ENCODE results near the gene ARHGAP31.

Gene ARHGAP31

DNA sequence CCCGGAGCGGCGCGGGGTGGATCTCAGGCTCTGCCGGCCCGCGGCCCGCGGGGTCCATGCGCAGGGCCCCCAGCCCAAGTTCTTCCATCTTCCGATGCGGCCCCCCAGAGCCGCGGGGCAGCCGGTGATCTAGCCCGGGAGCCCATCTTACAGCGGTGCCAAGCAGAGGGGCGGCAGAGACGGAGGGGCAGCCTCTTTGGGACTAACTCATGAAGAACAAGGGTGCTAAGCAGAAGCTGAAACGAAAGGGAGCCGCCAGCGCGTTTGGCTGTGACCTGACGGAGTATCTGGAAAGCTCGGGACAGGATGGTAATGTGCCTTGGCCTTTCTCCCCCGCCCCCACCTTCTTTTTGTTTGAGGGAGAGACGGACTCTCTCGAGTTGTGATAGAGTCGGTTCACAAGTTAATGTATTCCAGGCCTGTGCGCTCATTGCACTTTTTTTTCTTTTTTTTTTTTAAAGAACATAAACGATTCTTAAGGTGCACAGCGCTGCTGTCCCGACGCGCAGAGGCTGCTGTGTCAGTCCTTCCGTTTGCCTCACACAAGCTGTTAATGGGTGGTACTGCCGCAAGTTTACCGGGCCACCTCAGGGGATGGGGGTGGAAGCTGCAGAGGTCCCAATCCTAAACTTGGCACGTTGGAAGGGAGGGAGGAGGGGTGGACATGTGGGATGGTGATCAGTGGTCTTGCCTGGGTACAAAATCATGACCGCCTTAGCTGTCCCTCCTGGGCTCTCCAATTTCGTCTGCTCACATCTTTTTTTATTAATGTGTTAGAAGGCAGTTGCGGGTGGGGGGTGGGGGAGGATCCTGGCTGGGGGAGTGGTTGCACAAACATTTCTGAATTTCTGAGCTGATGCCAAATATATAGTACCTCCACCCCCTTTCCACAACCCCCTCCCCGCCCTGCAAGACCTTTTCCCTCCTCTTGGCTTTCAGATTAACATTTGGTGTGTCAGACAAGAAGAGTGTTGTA, 801 bp downstream of the ARHGAP31 start:
- TF ChIP-seq, protein P1, sequence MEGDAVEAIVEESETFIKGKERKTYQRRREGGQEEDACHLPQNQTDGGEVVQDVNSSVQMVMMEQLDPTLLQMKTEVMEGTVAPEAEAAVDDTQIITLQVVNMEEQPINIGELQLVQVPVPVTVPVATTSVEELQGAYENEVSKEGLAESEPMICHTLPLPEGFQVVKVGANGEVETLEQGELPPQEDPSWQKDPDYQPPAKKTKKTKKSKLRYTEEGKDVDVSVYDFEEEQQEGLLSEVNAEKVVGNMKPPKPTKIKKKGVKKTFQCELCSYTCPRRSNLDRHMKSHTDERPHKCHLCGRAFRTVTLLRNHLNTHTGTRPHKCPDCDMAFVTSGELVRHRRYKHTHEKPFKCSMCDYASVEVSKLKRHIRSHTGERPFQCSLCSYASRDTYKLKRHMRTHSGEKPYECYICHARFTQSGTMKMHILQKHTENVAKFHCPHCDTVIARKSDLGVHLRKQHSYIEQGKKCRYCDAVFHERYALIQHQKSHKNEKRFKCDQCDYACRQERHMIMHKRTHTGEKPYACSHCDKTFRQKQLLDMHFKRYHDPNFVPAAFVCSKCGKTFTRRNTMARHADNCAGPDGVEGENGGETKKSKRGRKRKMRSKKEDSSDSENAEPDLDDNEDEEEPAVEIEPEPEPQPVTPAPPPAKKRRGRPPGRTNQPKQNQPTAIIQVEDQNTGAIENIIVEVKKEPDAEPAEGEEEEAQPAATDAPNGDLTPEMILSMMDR (IDR thresholded peaks at IDR 0.05; ENCODE audit: low read depth, low read length, missing control alignments) = no peak
- in situ Hi-C loops (cut with HindIII; ENCODE audit: low sequenced_read_pairs) = loop anchor here (5.0 kb wide), 1 partner anchor 57 kb away; no protein-coding TSS in a partner anchor
- DNase-seq (ENCODE audit: low read depth) = no peak

GRCh38 chr3:119295816-119296726, 1.9 kb downstream of the ARHGAP31 start:
- in situ Hi-C loops (cut with HindIII; ENCODE audit: low sequenced_read_pairs) = loop anchor here (5.0 kb wide), 1 partner anchor 56 kb away; no protein-coding TSS in a partner anchor
- TF ChIP-seq, protein P1 (IDR thresholded peaks at IDR 0.05; ENCODE audit: low read depth, low read length, missing control alignments) = no peak
- DNase-seq (ENCODE audit: low read depth) = peak; percentile 50
- H3K4me3 ChIP-seq (ENCODE audit: low read depth, low read length) = peak overlapping the region; percentile 80

More for the DNA sequence above, 801 bp downstream of the ARHGAP31 start:
- peak overlapping the region; percentile 80 for H3K4me3 ChIP-seq (ENCODE audit: low read depth, low read length)

- peak overlapping the region; percentile 80 for H3K4me3 ChIP-seq (ENCODE audit: low read depth, low read length)
- DNase-seq (ENCODE audit: low read depth) = no peak
- in situ Hi-C loops (cut with HindIII; ENCODE audit: low sequenced_read_pairs) = loop anchor here (5.0 kb wide), 1 partner anchor 56 kb away; no protein-coding TSS in a partner anchor
- TF ChIP-seq, protein P1 (IDR thresholded peaks at IDR 0.05; ENCODE audit: low read depth, low read length, missing control alignments) = no peak
Measured at GRCh38 chr3:119296727-119297122, 2.5 kb downstream of the ARHGAP31 start.

DNA sequence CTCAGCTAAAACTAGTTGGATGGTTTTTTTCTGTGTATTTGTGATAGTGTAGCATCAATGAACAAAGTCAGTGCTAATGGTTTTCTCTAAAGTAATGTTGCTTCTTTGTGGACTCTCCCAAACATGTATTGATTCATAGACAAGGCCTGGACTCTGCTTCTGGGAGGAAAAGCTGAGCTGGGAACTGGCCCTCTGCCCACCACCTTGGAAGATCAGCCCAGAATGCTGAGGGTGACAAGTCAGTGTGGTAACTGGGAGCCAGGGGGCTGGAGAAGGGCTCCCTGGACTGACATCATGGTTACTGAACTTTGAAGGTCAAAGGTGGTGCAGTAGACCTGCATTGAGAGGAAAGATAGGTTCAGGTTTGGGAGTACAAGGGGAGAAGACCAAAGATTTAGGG, 3.0 kb downstream of the ARHGAP31 start:
- H3K4me3 ChIP-seq (ENCODE audit: low read depth, low read length) = peak overlapping the region; percentile 80
- in situ Hi-C loops (cut with HindIII; ENCODE audit: low sequenced_read_pairs) = loop anchor here (5.0 kb wide), 1 partner anchor 55 kb away; no protein-coding TSS in a partner anchor
- TF ChIP-seq, protein P1 (IDR thresholded peaks at IDR 0.05; ENCODE audit: low read depth, low read length, missing control alignments) = no peak
- DNase-seq (ENCODE audit: low read depth) = no peak

DNA sequence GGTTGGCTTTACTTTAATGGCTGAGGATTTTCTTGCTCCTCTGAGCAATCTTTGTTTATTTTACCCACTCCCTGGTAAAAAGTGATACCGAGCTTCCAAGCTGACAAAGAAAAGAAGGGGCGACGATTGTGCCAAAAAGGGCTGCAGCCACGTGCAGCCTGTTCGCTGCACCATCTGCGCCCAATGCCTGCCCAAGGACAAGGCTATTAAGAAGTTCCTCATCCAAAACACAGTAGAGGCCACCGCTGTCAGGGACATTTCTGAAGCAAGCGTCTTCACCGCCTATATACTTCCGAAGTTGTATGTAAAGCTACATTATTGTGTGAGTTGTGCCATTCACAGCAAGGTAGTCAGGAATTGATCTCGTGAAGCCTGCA, 4.4 kb downstream of the ARHGAP31 start:
- H3K4me3 ChIP-seq (ENCODE audit: low read depth, low read length) = no peak overlapping the region
- in situ Hi-C loops (cut with HindIII; ENCODE audit: low sequenced_read_pairs) = loop anchor here (5.0 kb wide), 1 partner anchor 54 kb away; no protein-coding TSS in a partner anchor
- TF ChIP-seq, protein P1 (IDR thresholded peaks at IDR 0.05; ENCODE audit: low read depth, low read length, missing control alignments) = no peak
- DNase-seq (ENCODE audit: low read depth) = no peak

DNA sequence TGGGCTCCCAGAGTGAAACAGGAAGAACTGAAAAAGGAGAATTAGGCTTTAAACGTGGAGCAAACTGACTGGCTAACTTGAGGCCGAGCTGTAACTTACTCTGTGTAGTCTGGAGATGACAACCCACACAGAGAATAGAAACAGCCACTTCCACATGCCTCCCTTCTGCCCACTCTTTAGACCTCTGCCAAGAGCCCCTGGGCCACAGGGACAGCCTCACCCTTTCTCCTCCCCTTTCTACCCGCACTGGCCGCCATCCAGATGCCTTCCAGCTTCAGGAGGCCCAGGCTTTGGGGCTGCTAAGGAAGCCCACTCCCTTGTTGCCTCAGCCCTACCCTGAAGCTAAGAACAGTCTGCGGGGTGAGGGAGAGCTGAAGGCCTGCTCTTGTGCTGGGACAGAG, 6.8 kb downstream of the ARHGAP31 start:
- in situ Hi-C loops (cut with HindIII; ENCODE audit: low sequenced_read_pairs) = no loop called here
- DNase-seq (ENCODE audit: low read depth) = no peak
- H3K4me3 ChIP-seq (ENCODE audit: low read depth, low read length) = no peak overlapping the region
- TF ChIP-seq, protein P1 (IDR thresholded peaks at IDR 0.05; ENCODE audit: low read depth, low read length, missing control alignments) = no peak
